Astrocyte (in vitro differentiated cells and primary cell): ENCODE results near the gene TUT1. TPM values are rescaled to one million over a fixed set of nuclear protein-coding genes. Genes with fewer than 3 reads are reported as not detected.

Source experiments
- DNase-seq: peaks from one replicate; pipeline ENCODE4 v3.0.0-alpha.2; 2010; ENCODE audit warnings: low read depth
- FAIRE-seq: peaks from 2 replicates; lab custom pipeline; 2011; peaks lifted over from hg19 to GRCh38; lab: Jason Lieb, UNC
- H2AFZ ChIP-seq: 2 replicates; pipeline ENCODE4 v1.6.0; 2012; ENCODE audit warnings: low read depth, low read length, inconsistent platforms
- H3K27ac ChIP-seq: 2 replicates; pipeline ENCODE4 v1.5.1; 2011; ENCODE audit warnings: low read depth, low read length, inconsistent platforms
- H3K27me3 ChIP-seq: 2 replicates; pipeline ENCODE4 v1.6.0; 2011; ENCODE audit warnings: low read length, inconsistent platforms; ENCODE audit not compliant: insufficient read depth
- H3K36me3 ChIP-seq: 2 replicates; pipeline ENCODE4 v1.5.1; 2011; ENCODE audit warnings: low read length, inconsistent platforms; ENCODE audit not compliant: insufficient read depth
- H3K4me1 ChIP-seq: 2 replicates; pipeline ENCODE4 v1.5.1; 2011; ENCODE audit warnings: low read length, inconsistent platforms; ENCODE audit not compliant: insufficient read depth
- H3K4me2 ChIP-seq: 2 replicates; pipeline ENCODE4 v1.6.0; 2012; ENCODE audit warnings: low read length, inconsistent platforms
- H3K4me3 ChIP-seq: 2 replicates; pipeline ENCODE4 v1.5.1; 2011; ENCODE audit warnings: low read depth, mild to moderate bottlenecking, low read length, inconsistent platforms; ENCODE audit not compliant: insufficient read depth
- H3K79me2 ChIP-seq: 2 replicates; pipeline ENCODE4 v1.6.0; 2012; ENCODE audit warnings: mild to moderate bottlenecking, low read length, inconsistent platforms; ENCODE audit not compliant: insufficient read depth
- H3K9ac ChIP-seq: 2 replicates; pipeline ENCODE4 v1.6.0; 2012; ENCODE audit warnings: mild to moderate bottlenecking, low read length, inconsistent platforms
- H3K9me3 ChIP-seq: 2 replicates; pipeline ENCODE4 v1.5.1; 2012; ENCODE audit warnings: low read depth, mild to moderate bottlenecking, low read length, inconsistent platforms; ENCODE audit not compliant: insufficient read depth
- H4K20me1 ChIP-seq: 2 replicates; pipeline ENCODE4 v1.6.0; 2012; ENCODE audit warnings: low read length, inconsistent platforms; ENCODE audit not compliant: insufficient read depth
- H3K27ac Mint-ChIP-seq: one replicate; pipeline ENCODE4 v1.8.0; 2021; ENCODE audit warnings: mild to moderate bottlenecking, mixed read lengths; ENCODE audit not compliant: unreplicated experiment
- H3K27me3 Mint-ChIP-seq: one replicate; pipeline ENCODE4 v1.8.0; 2021; ENCODE audit warnings: low read depth, mixed read lengths; ENCODE audit not compliant: unreplicated experiment
- H3K36me3 Mint-ChIP-seq: one replicate; pipeline ENCODE4 v1.8.0; 2021; ENCODE audit warnings: low read depth, mixed read lengths; ENCODE audit not compliant: unreplicated experiment
- H3K4me1 Mint-ChIP-seq: one replicate; pipeline ENCODE4 v1.8.0; 2021; ENCODE audit warnings: low read depth, mixed read lengths; ENCODE audit not compliant: unreplicated experiment
- H3K4me3 Mint-ChIP-seq: one replicate; pipeline ENCODE4 v1.8.0; 2021; ENCODE audit warnings: mild to moderate bottlenecking, moderate library complexity, mixed read lengths; ENCODE audit not compliant: unreplicated experiment
- H3K9me3 Mint-ChIP-seq: one replicate; pipeline ENCODE4 v1.8.0; 2021; ENCODE audit warnings: mild to moderate bottlenecking, mixed read lengths; ENCODE audit not compliant: unreplicated experiment
- EZH2 ChIP-seq: IDR thresholded peaks from 2 replicates; pipeline ENCODE4 v1.6.1; 2012; ENCODE audit warnings: mild to moderate bottlenecking, low read length, inconsistent platforms; ENCODE audit not compliant: insufficient read depth
- total RNA-seq: library from RNA; stranded (reverse); gene quantifications from 2 replicates; pipeline ENCODE4 v1.2.1, GENCODE V29; 2021
- TF ChIP-seq, protein P1 (sequence below): IDR thresholded peaks from 2 replicates; pipeline ENCODE4 v1.5.1; 2011; ENCODE audit warnings: low read depth, mild to moderate bottlenecking, inconsistent platforms, low read length, moderate library complexity; ENCODE audit not compliant: insufficient read depth

The TUT1 gene
- total RNA-seq, 1 donor from 2014 or later: 18.3 TPM

DNA sequence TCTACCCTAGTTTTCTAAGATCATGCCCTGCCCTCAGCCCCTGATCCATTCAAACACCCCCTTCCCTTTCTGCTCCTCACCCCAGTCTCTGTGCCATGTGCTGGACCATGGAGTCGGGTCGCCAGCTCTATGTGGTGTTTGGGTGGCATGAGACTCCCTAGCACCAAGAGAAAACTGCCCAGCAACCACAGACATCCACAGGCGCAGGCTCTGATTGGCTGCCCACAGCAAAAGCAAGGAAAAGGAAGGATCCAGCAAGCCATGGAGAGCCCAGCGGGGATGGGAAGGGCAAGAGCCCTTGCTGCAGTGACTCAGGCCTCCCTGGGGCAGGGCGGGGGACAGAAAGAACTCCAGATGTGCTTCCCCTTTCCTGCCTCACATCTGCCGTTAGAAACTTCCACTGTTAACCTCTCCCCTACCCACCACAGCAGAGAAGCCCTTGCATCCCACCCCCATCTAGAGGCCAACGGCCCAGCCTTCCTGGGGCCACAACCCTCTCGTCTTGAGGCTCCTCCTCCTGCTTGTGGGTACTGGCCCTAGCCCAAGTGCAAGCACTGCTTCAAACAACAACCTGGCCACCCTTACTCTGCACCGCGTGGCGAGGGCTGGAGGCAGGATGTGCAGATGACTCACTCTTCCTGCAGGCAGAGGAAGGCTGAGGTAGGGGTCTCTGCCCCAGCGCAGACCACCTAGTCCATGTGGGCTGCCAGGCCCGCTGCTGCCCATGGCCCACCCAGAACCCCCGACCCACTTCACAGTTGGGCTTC, 35.0 kb downstream of the TUT1 start:
- Histone ChIP-seq H3K79me2 (peaks cover 22% of the 10 kb centered on the region), H3K9ac (peak overlapping the region; percentile 65), H3K27ac (peak overlapping the region; percentile 82), H3K27me3 (no peaks in the 10 kb centered on the region), H3K4me3 (no peak overlapping the region), H4K20me1 (peaks cover 42% of the 10 kb centered on the region), H3K4me2 (peak overlapping the region; percentile 78), H2AFZ (no peak overlapping the region), H3K4me1 (peaks cover 85% of the 10 kb centered on the region), H3K9me3 (no peaks in the 10 kb centered on the region), H3K36me3 (peaks cover 20% of the 10 kb centered on the region)
- Mint-ChIP-seq H3K4me1 (peaks cover 75% of the 10 kb centered on the region), H3K4me3 (peak overlapping the region; percentile 75), H3K27ac (peak overlapping the region; percentile 95), H3K9me3 (no peaks in the 10 kb centered on the region), H3K36me3 (peaks cover 18% of the 10 kb centered on the region), H3K27me3 (no peaks in the 10 kb centered on the region)
- no peak for FAIRE-seq
- DNase-seq: peak; percentile 87
- TF ChIP-seq, protein P1, sequence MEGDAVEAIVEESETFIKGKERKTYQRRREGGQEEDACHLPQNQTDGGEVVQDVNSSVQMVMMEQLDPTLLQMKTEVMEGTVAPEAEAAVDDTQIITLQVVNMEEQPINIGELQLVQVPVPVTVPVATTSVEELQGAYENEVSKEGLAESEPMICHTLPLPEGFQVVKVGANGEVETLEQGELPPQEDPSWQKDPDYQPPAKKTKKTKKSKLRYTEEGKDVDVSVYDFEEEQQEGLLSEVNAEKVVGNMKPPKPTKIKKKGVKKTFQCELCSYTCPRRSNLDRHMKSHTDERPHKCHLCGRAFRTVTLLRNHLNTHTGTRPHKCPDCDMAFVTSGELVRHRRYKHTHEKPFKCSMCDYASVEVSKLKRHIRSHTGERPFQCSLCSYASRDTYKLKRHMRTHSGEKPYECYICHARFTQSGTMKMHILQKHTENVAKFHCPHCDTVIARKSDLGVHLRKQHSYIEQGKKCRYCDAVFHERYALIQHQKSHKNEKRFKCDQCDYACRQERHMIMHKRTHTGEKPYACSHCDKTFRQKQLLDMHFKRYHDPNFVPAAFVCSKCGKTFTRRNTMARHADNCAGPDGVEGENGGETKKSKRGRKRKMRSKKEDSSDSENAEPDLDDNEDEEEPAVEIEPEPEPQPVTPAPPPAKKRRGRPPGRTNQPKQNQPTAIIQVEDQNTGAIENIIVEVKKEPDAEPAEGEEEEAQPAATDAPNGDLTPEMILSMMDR: no peak
- no peak for TF ChIP-seq EZH2

DNA sequence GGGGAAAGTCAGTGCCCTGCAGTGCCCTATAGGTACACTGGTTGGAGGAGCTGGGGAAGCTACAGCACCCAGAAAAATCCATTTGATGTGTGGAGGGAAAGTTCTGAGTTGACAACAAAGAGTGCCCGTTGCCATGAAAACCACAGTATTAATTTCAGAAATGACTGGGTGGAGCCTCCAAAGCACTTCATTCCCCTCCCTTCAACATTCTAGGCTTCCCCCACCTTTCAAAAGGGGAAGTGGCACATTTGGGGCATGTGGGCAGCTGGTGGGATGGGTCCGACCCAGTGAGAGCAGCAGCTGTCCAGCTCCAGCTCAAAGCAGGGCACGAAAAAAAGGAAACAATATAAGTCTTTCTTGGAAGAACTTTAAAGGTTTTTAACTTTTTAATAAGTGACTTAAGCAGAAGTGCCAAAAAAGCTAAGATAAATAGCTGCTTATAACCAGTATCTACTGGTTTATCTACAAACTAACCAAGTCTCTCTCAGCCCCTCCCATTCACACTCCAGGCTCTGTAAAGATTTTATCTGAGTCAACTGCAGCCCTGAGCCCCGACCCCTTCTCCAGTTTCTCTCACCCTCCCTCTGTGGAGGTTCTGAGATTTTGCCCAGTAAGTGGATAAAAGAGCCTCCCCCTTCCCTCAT, 35.7 kb downstream of the TUT1 start:
- peaks cover 70% of the 10 kb centered on the region for H3K4me1 Mint-ChIP-seq
- no peak overlapping the region for H3K4me3 ChIP-seq
- no peaks in the 10 kb centered on the region for H3K27me3 ChIP-seq
- H3K79me2 ChIP-seq: peaks cover 22% of the 10 kb centered on the region
- peak overlapping the region; percentile 75 for H3K4me3 Mint-ChIP-seq
- no peak for FAIRE-seq
- H3K27me3 Mint-ChIP-seq: no peaks in the 10 kb centered on the region
- H3K4me2 ChIP-seq: peak overlapping the region; percentile 78
- H3K9me3 Mint-ChIP-seq: no peaks in the 10 kb centered on the region
- peak overlapping the region; percentile 82 for H3K27ac ChIP-seq
- H4K20me1 ChIP-seq: peaks cover 36% of the 10 kb centered on the region
- H3K9ac ChIP-seq: peak overlapping the region; percentile 65
- peaks cover 18% of the 10 kb centered on the region for H3K36me3 Mint-ChIP-seq
- TF ChIP-seq, protein P1: no peak
- TF ChIP-seq EZH2: no peak
- no peaks in the 10 kb centered on the region for H3K9me3 ChIP-seq
- H3K27ac Mint-ChIP-seq: peak overlapping the region; percentile 95
- H2AFZ ChIP-seq: no peak overlapping the region
- peaks cover 78% of the 10 kb centered on the region for H3K4me1 ChIP-seq
- H3K36me3 ChIP-seq: peaks cover 20% of the 10 kb centered on the region
- DNase-seq: peak; percentile 33
